Left ventricle myocardium superior (tissue), 1 donor: ENCODE measurements around the gene CDH1. TPM values are rescaled to one million over a fixed set of nuclear protein-coding genes. Genes with fewer than 3 reads are reported as not detected.
"Not testable (repeated sequence)": the region's sequence is repeated elsewhere in the genome, so short reads cannot be mapped to it uniquely, and the experiment has no call there.

ENCODE experiments used
- ATAC-seq: fragments of 200-7000 bp; cut with Tn5 transposase; one replicate; pipeline ENCODE4 v1.9.1; 2020; ENCODE audit warnings: mild to moderate bottlenecking, moderate library complexity
- DNase-seq: peaks from one replicate; pipeline ENCODE4 v3.0.0-alpha.2; 2020
- intact Hi-C: fragments of 100-400 bp; cut with micrococcal nuclease; formaldehyde crosslinking; loops from one replicate; pipeline ENCODE4 v1.11.0; 2022
- total RNA-seq: library from RNA; stranded (reverse); fragmentation: NEBNext Ultra II Directional; extraction: Animal tissue kit (Norgen Biotek cat#: 25700); gene quantifications from one replicate; pipeline ENCODE4 v1.2.1, GENCODE V29; 2021
- donor health status: DM: no; HTN: yes; CAD: no; lungs with severe emphysema.

Gene CDH1
- total RNA-seq, 1 donor from 2014 or later: not detected

GRCh38 chr16:68782198-68783174 is 45.4 kb downstream of the CDH1 start:
- DNase-seq: no peak
- intact Hi-C loops: no loop called here

GRCh38 chr16:68784226-68784625 is 47.1 kb downstream of the CDH1 start:
- intact Hi-C loops: no loop called here
- no peak for DNase-seq
- no peak for ATAC-seq

More at GRCh38 chr16:68782198-68783174, 45.4 kb downstream of the CDH1 start:
- no peak for ATAC-seq

DNA sequence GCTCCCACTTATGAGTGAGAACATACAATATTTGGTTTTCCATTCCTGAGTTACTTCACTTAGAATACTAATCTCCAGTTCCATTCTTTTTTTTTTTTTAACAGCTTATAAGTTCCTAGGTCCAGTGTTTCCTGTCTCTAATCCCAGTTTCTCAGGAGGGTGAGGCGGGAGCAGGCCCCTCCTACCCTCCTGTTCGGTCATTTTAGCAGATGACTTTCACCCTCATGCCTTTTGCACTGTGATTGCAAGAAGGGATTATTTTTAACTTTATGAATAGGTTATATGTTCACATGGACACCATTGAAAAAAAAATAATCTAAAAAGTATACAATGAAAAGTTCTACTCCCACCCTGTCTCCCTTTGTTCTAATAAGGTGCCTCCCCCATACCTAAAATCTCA is 47.6 kb downstream of the CDH1 start:
- DNase-seq: no peak
- intact Hi-C loops: no loop called here
- ATAC-seq: no peak

DNA sequence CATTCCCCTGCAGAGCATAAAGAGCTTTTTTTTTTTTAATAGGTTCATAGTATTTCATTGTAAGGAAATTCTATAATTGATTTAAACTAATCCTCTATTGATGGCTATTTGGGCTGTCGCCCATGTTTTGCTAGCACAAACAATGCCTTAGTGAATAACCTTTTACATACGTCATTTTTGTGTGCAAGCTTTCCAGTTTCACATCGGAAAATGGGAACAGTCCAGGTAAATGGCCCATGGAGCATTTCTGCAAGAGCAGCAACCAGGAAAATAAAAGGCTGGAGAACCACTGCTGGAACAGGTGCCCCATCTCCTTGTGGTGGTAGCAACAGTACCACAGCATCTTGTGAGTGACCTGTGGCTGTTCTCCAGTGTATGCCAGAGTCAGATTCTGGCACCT is 48.6 kb downstream of the CDH1 start:
- DNase-seq (no peak), ATAC-seq (no peak)
- intact Hi-C loops: no loop called here

- ATAC-seq (no peak), DNase-seq (no peak)
- intact Hi-C loops: no loop called here
Measured at GRCh38 chr16:68786685-68787418, 49.8 kb downstream of the CDH1 start.

DNA sequence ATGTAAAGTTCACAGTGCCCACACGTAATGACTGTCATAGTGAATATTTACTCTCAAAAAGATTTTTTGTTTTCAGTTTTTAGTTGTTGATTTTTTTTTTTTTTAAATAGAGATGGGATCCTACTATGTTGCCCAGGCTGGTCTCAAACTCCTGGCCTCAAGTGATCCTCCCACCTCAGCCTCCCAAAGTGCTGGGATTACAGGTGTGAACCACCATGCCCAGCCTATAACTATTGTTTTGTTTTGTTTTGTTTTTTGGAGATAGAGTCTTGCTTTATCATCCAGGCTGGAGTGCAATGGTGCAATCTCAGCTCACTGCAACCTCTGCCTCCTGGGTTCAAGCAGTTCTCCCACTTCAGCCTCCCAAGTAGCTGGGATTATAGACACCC is 50.3 kb downstream of the CDH1 start:
- DNase-seq, ATAC-seq, intact Hi-C loops: not testable (repeated sequence)

DNA sequence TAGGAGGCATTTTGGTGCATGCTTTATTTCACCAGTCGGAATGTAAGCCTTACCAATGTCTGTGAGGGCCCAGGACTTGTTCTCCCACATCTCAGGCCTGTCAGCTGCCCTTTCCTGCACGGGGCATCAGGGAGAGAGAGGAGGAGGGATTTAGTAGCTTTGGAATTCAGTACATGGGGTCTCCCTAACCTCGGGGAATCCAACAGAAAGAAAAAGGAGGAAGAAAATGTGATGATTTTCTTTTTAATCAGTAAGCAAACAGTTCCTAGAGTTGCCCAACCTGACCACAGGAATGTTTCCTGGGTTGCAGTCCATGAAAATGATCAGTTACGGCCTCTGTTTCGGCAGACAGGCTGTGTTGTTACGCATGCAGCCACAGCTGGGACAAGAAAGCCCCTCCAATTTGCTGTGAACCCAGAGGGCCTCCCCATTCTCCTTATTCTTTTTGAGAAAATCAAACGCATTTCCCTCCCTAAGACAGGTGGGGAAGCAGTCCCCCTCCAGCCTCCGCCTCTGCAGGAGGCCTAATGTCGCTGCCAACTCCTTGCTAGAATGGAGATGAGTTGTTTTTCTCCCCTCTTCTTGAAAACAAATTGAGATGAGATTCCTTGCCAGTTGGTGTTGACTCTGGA is 53.2 kb downstream of the CDH1 start:
- intact Hi-C loops: loop anchor here (10.0 kb wide), 1 partner anchor 265 kb away; no protein-coding TSS in a partner anchor
- no peak for DNase-seq
- no peak for ATAC-seq

DNA sequence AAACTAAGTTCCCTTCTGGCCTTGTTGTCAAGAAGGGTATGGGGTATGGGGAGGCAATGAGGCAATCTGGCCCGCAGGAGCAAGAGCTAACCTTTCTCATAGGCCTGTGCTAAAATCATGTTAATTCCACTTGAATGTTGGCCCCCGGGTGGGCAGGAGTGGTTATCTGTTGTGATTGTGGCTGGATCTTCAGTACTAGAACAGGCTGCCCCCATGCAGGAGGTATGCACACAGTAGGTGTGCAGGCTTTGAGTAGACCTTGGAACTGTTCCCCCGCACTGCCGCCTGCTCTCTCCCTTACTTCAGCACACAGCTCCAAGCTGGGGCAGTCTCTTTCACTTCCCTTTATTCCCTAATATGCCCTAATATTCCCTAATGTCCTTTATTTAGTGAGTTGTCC is 53.9 kb downstream of the CDH1 start:
- intact Hi-C loops: loop anchor here (10.0 kb wide), 1 partner anchor 266 kb away; no protein-coding TSS in a partner anchor
- DNase-seq (no peak), ATAC-seq (no peak)

DNA sequence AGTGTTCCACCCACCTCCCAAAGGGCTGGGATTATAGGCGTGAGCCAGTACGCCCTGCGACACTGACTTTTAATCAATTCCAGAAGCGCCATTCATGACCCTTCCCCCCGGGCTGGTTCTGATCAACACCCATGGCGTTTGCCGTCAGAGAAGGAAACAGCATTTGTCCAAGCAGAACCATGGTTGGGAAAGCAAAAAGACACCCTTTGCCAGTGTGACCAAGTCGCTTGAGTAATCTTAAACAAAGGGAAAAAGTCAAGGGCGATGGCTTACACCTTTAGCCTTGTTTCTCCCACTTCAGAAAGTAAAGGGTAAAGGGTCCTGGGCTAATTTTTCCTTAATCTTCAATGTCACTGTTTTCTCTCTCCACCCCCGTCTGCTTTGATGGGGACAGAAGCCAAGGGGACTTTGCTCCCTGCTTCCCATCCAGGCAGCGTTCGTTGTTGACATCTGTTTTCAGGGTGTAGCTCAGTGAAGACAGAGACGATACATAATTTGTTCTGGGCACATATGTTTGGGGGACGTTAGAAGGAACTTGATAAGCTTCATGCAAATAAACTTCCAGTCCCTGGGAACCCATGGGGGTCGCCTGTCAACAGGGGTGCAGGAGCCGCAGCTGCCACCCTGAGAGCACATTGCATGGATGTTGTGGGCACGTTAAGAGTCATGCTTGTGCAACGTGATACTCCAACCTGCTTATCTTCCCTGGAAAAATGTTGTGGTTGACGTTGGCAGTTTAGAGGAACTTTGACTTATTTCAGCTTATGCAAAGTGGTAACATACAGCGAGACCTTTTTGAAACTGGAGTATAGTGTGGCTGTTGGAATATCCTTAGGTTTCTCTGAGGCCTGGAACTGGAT is 55.6 kb downstream of the CDH1 start:
- intact Hi-C loops: loop anchor here (10.0 kb wide), 1 partner anchor 268 kb away; no protein-coding TSS in a partner anchor
- ATAC-seq: no peak
- no peak for DNase-seq

DNA sequence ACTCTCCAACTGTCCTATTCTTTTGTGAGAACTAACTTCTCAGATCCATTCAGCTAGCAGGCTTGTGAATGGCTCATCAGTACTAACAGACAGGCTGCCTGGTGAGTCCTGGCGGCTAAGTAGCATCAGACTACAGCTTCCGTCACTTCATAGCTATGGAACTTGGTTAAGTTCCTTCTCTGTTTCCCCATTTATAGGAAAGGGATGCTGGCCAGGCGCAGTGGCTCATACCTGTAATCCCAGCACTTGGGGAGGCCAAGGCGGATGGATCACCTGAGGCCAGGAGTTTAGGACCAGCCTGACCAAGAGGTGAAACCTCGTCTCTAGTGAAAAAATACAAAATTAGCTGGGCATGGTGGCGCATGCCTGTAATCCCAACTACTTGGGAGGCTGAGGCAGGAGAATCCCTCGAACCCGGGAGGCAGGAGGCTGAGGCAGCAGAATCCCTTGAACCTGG is 56.3 kb downstream of the CDH1 start:
- ATAC-seq (no peak), DNase-seq (no peak)
- intact Hi-C loops: loop anchor here (10.0 kb wide), 1 partner anchor 269 kb away; no protein-coding TSS in a partner anchor

- intact Hi-C loops: loop anchor here (10.0 kb wide), 1 partner anchor 274 kb away; no protein-coding TSS in a partner anchor
- ATAC-seq (no peak), DNase-seq (no peak)
Measured at GRCh38 chr16:68798398-68798797, 61.3 kb downstream of the CDH1 start.

DNA sequence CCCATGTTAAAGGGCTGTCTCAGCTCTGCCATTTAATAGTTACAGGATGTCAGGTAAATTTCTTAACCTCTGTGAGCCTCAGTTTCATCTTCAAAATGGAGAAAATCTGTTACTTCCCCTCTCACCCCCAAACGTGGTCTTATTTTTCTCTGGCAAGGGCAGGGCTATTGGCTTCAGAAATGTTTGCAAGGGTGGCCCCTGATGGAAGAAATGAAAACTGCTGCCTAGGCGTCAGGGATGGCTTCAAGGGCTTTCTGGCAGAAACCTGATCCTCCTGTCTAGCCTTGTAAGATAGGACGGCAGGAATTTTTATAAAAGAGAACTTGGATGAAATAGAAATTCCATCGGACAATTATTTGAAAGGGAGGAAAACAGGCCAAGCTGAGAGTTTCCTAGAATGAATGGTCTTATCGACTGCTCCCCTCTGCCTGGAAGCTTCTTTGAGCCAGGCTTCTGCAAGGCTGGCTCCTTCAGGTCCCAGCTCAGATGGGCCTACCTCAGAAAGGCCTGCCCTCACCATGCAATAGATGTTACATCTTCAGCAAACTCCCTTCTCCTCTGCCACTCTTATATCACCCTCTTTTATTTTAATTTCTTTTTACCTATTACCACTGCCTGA is 63.3 kb downstream of the CDH1 start:
- ATAC-seq (peak; percentile 74), DNase-seq (no peak)
- intact Hi-C loops: no loop called here

- intact Hi-C loops: no loop called here
- no peak for DNase-seq
Measured at GRCh38 chr16:68802190-68802589, 65.1 kb downstream of the CDH1 start.

GRCh38 chr16:68806422-68806821 is 69.3 kb downstream of the CDH1 start:
- ATAC-seq: no peak
- intact Hi-C loops: no loop called here
- no peak for DNase-seq

More at GRCh38 chr16:68802190-68802589, 65.1 kb downstream of the CDH1 start:
- ATAC-seq: no peak

- intact Hi-C loops: no loop called here
- ATAC-seq (no peak), DNase-seq (no peak)
Measured at GRCh38 chr16:68806981-68807380, 69.9 kb downstream of the CDH1 start.

GRCh38 chr16:68814516-68814915 is 77.4 kb downstream of the CDH1 start:
- DNase-seq (no peak), ATAC-seq (no peak)
- intact Hi-C loops: no loop called here

- intact Hi-C loops: no loop called here
Measured at GRCh38 chr16:68823401-68824135, 86.5 kb downstream of the CDH1 start.

More at GRCh38 chr16:68823401-68824135, 86.5 kb downstream of the CDH1 start:
- no peak for ATAC-seq
- DNase-seq: no peak
